Measurements from ENCODE around the gene AHRR. TPM values are rescaled to one million over a fixed set of nuclear protein-coding genes. Genes with fewer than 3 reads are reported as not detected.
"Not testable (repeated sequence)": the region's sequence is repeated elsewhere in the genome, so short reads cannot be mapped to it uniquely, and the experiment has no call there.

Gene AHRR
- total RNA-seq, 1 donor from 2014 or later: 18.7 TPM

- intact Hi-C loops (cut with micrococcal nuclease): no loop called here
Measured at GRCh38 chr5:305459-305858, 16.1 kb upstream of the AHRR start.

- intact Hi-C loops (cut with micrococcal nuclease): no loop called here
Measured at GRCh38 chr5:306011-306805, 15.3 kb upstream of the AHRR start.

- intact Hi-C loops (cut with micrococcal nuclease): no loop called here
Measured at GRCh38 chr5:307306-307705, 14.2 kb upstream of the AHRR start.

- intact Hi-C loops (cut with micrococcal nuclease): no loop called here
Measured at GRCh38 chr5:307794-308579, 13.5 kb upstream of the AHRR start.

- intact Hi-C loops (cut with micrococcal nuclease): no loop called here
Measured at GRCh38 chr5:308672-309271, 12.7 kb upstream of the AHRR start.

GRCh38 chr5:309831-310230, 11.7 kb upstream of the AHRR start:
- intact Hi-C loops (cut with micrococcal nuclease): not testable (repeated sequence)

GRCh38 chr5:310516-310915, 11.0 kb upstream of the AHRR start:
- intact Hi-C loops (cut with micrococcal nuclease): no loop called here

- intact Hi-C loops (cut with micrococcal nuclease): no loop called here
Measured at GRCh38 chr5:310941-311434, 10.5 kb upstream of the AHRR start.

GRCh38 chr5:311963-312362, 9.6 kb upstream of the AHRR start:
- intact Hi-C loops (cut with micrococcal nuclease): no loop called here

- intact Hi-C loops (cut with micrococcal nuclease): no loop called here
Measured at GRCh38 chr5:312845-313244, 8.7 kb upstream of the AHRR start.

GRCh38 chr5:313265-313664, 8.2 kb upstream of the AHRR start:
- intact Hi-C loops (cut with micrococcal nuclease): no loop called here

- intact Hi-C loops (cut with micrococcal nuclease): no loop called here
Measured at GRCh38 chr5:313806-314376, 7.6 kb upstream of the AHRR start.

- intact Hi-C loops (cut with micrococcal nuclease): no loop called here
Measured at GRCh38 chr5:314676-315487, 6.6 kb upstream of the AHRR start.

GRCh38 chr5:315488-316209, 5.9 kb upstream of the AHRR start:
- intact Hi-C loops (cut with micrococcal nuclease): no loop called here

GRCh38 chr5:316210-317085, 5.1 kb upstream of the AHRR start:
- intact Hi-C loops (cut with micrococcal nuclease): loop anchor here (1.0 kb wide), 1 partner anchor 109 kb away; no protein-coding TSS in a partner anchor

GRCh38 chr5:317086-317811, 4.3 kb upstream of the AHRR start:
- intact Hi-C loops (cut with micrococcal nuclease): loop anchor here (1.0 kb wide), 1 partner anchor 108 kb away; no protein-coding TSS in a partner anchor

- intact Hi-C loops (cut with micrococcal nuclease): no loop called here
Measured at GRCh38 chr5:318341-318897, 3.1 kb upstream of the AHRR start.

Data from T-helper 1 cell treated with Interleukin-12 subunit alpha and Interleukin-12 subunit beta and Interleukin-4 antibody, amounts not matched to agents 30 ng/mL and 1 ng/mL, for 36 hours (primary cell).